ENCODE results near the gene CDK2.

Gene CDK2

GRCh38 chr12:56018356-56018755, 51.7 kb downstream of the CDK2 start:
- TF ChIP-seq CTCF (IDR thresholded peaks at IDR 0.05; ENCODE audit: low read depth, low read length), result no peak
- no peak overlapping the region for H3K4me3 ChIP-seq (ENCODE audit: low read depth, low read length)

GRCh38 chr12:56020423-56021184, 54.0 kb downstream of the CDK2 start, which contains the start of gene IKZF4:
TSS of gene IKZF4 (plus strand) at chr12:56021043. CDS start at chr12:56021494, 451 bp downstream.
- H3K4me3 ChIP-seq (ENCODE audit: low read depth, low read length), result peak within 1 kb of the TSS; percentile 41
- TF ChIP-seq CTCF (IDR thresholded peaks at IDR 0.05; ENCODE audit: low read depth, low read length), result no peak

GRCh38 chr12:56021889-56022497, 55.4 kb downstream of the CDK2 start:
- H3K4me3 ChIP-seq (ENCODE audit: low read depth, low read length), result peak overlapping the region; percentile 41
- TF ChIP-seq CTCF (IDR thresholded peaks at IDR 0.05; ENCODE audit: low read depth, low read length), result no peak
